ENCODE results near the gene SNRNP70.
"Not testable (repeated sequence)": the region's sequence is repeated elsewhere in the genome, so short reads cannot be mapped to it uniquely, and the experiment has no call there.

SNRNP70 gene

GRCh38 chr19:49116544-49116943, 31.3 kb downstream of the SNRNP70 start:
- Histone ChIP-seq H3K36me3 (ENCODE audit: control insufficient read depth, insufficient read depth, low read length) (no peaks in the 10 kb centered on the region), H3K4me3 (ENCODE audit: low read depth, low read length) (no peak overlapping the region), H3K9me3 (ENCODE audit: control insufficient read depth, insufficient read depth, low read depth, low read length) (no peaks in the 10 kb centered on the region), H3K9ac (ENCODE audit: low read length) (no peak overlapping the region), H3K27ac (ENCODE audit: low read depth, low read length) (no peak overlapping the region), H3K4me1 (ENCODE audit: control insufficient read depth, insufficient read depth, low read length) (peaks cover 24% of the 10 kb centered on the region; the same call in 1 of the 2 replicates), H3K27me3 (ENCODE audit: control insufficient read depth, insufficient read depth, low read length) (peaks cover 26% of the 10 kb centered on the region)

- Histone ChIP-seq H3K4me1 (ENCODE audit: control insufficient read depth, insufficient read depth, low read length) (peaks cover 24% of the 10 kb centered on the region; the same call in 1 of the 2 replicates), H3K27ac (ENCODE audit: low read depth, low read length) (peak overlapping the region; percentile 93; the same call in 1 of the 2 replicates), H3K36me3 (ENCODE audit: control insufficient read depth, insufficient read depth, low read length) (no peaks in the 10 kb centered on the region), H3K9me3 (ENCODE audit: control insufficient read depth, insufficient read depth, low read depth, low read length) (no peaks in the 10 kb centered on the region), H3K4me3 (ENCODE audit: low read depth, low read length) (peak overlapping the region; percentile 78), H3K27me3 (ENCODE audit: control insufficient read depth, insufficient read depth, low read length) (peaks cover 32% of the 10 kb centered on the region), H3K9ac (ENCODE audit: low read length) (peak overlapping the region; percentile 85)
Measured at GRCh38 chr19:49117677-49118564, 32.7 kb downstream of the SNRNP70 start.

- peak within 1 kb of the TSS; percentile 93 for H3K27ac ChIP-seq (ENCODE audit: low read depth, low read length)
- peaks cover 32% of the 10 kb centered on the region for H3K27me3 ChIP-seq (ENCODE audit: control insufficient read depth, insufficient read depth, low read length)
- peak within 1 kb of the TSS; percentile 85 for H3K9ac ChIP-seq (ENCODE audit: low read length)
Measured at GRCh38 chr19:49118565-49119410, 33.5 kb downstream of the SNRNP70 start, which contains the start of gene C19orf73. C19orf73 (minus strand) TSS chr19:49119143; CDS start chr19:49119022, 121 bp downstream.

GRCh38 chr19:49119411-49120324, 34.4 kb downstream of the SNRNP70 start, which contains the start of gene PPFIA3:
PPFIA3 (plus strand) TSS chr19:49119544; CDS start chr19:49127874, 8,330 bp downstream.
- peak within 1 kb of the TSS; percentile 78 for H3K4me3 ChIP-seq (ENCODE audit: low read depth, low read length)
- H3K4me1 ChIP-seq (ENCODE audit: control insufficient read depth, insufficient read depth, low read length), result peaks cover 20% of the 10 kb centered on the region; the same call in 1 of the 2 replicates
- H3K9ac ChIP-seq (ENCODE audit: low read length), result peak within 1 kb of the TSS; percentile 85
- H3K36me3 ChIP-seq (ENCODE audit: control insufficient read depth, insufficient read depth, low read length), result no peaks in the 10 kb centered on the region
- H3K27me3 ChIP-seq (ENCODE audit: control insufficient read depth, insufficient read depth, low read length), result peaks cover 32% of the 10 kb centered on the region
- peak within 1 kb of the TSS; percentile 93 for H3K27ac ChIP-seq (ENCODE audit: low read depth, low read length)
- no peaks in the 10 kb centered on the region for H3K9me3 ChIP-seq (ENCODE audit: control insufficient read depth, insufficient read depth, low read depth, low read length)

More at GRCh38 chr19:49118565-49119410, 33.5 kb downstream of the SNRNP70 start, which contains the start of gene C19orf73:
- Histone ChIP-seq H3K4me1 (ENCODE audit: control insufficient read depth, insufficient read depth, low read length) (peaks cover 23% of the 10 kb centered on the region; the same call in 1 of the 2 replicates), H3K36me3 (ENCODE audit: control insufficient read depth, insufficient read depth, low read length) (no peaks in the 10 kb centered on the region), H3K4me3 (ENCODE audit: low read depth, low read length) (peak within 1 kb of the TSS; percentile 78), H3K9me3 (ENCODE audit: control insufficient read depth, insufficient read depth, low read depth, low read length) (no peaks in the 10 kb centered on the region)

- Histone ChIP-seq H3K36me3 (ENCODE audit: control insufficient read depth, insufficient read depth, low read length) (no peaks in the 10 kb centered on the region), H3K27ac (ENCODE audit: low read depth, low read length) (no peak overlapping the region), H3K9me3 (ENCODE audit: control insufficient read depth, insufficient read depth, low read depth, low read length) (no peaks in the 10 kb centered on the region), H3K9ac (ENCODE audit: low read length) (no peak overlapping the region), H3K4me3 (ENCODE audit: low read depth, low read length) (peak overlapping the region; percentile 64), H3K4me1 (ENCODE audit: control insufficient read depth, insufficient read depth, low read length) (peaks cover 17% of the 10 kb centered on the region; the same call in 1 of the 2 replicates), H3K27me3 (ENCODE audit: control insufficient read depth, insufficient read depth, low read length) (peaks cover 29% of the 10 kb centered on the region)
Measured at GRCh38 chr19:49120325-49120683, 35.1 kb downstream of the SNRNP70 start.

- H3K9me3 ChIP-seq (ENCODE audit: control insufficient read depth, insufficient read depth, low read depth, low read length), result no peaks in the 10 kb centered on the region
- no peak overlapping the region for H3K4me3 ChIP-seq (ENCODE audit: low read depth, low read length)
- no peak overlapping the region for H3K9ac ChIP-seq (ENCODE audit: low read length)
- no peaks in the 10 kb centered on the region for H3K36me3 ChIP-seq (ENCODE audit: control insufficient read depth, insufficient read depth, low read length)
- peaks cover 19% of the 10 kb centered on the region; the same call in 1 of the 2 replicates for H3K4me1 ChIP-seq (ENCODE audit: control insufficient read depth, insufficient read depth, low read length)
- H3K27me3 ChIP-seq (ENCODE audit: control insufficient read depth, insufficient read depth, low read length), result peaks cover 26% of the 10 kb centered on the region
- H3K27ac ChIP-seq (ENCODE audit: low read depth, low read length), result no peak overlapping the region
Measured at GRCh38 chr19:49120868-49121267, 35.6 kb downstream of the SNRNP70 start.

GRCh38 chr19:49121841-49122240, 36.6 kb downstream of the SNRNP70 start:
- peaks cover 26% of the 10 kb centered on the region for H3K27me3 ChIP-seq (ENCODE audit: control insufficient read depth, insufficient read depth, low read length)
- H3K9me3 ChIP-seq (ENCODE audit: control insufficient read depth, insufficient read depth, low read depth, low read length); H3K27ac ChIP-seq (ENCODE audit: low read depth, low read length); H3K9ac ChIP-seq (ENCODE audit: low read length); H3K36me3 ChIP-seq (ENCODE audit: control insufficient read depth, insufficient read depth, low read length); H3K4me3 ChIP-seq (ENCODE audit: low read depth, low read length): not testable (repeated sequence)
- H3K4me1 ChIP-seq (ENCODE audit: control insufficient read depth, insufficient read depth, low read length), result peaks cover 19% of the 10 kb centered on the region; the same call in 1 of the 2 replicates

GRCh38 chr19:49123285-49123684, 38.0 kb downstream of the SNRNP70 start:
- not testable (repeated sequence) for H3K36me3 ChIP-seq (ENCODE audit: control insufficient read depth, insufficient read depth, low read length); H3K27ac ChIP-seq (ENCODE audit: low read depth, low read length); H3K9ac ChIP-seq (ENCODE audit: low read length); H3K4me3 ChIP-seq (ENCODE audit: low read depth, low read length); H3K9me3 ChIP-seq (ENCODE audit: control insufficient read depth, insufficient read depth, low read depth, low read length)
- peaks cover 14% of the 10 kb centered on the region; the same call in 1 of the 2 replicates for H3K4me1 ChIP-seq (ENCODE audit: control insufficient read depth, insufficient read depth, low read length)
- H3K27me3 ChIP-seq (ENCODE audit: control insufficient read depth, insufficient read depth, low read length), result peaks cover 26% of the 10 kb centered on the region

- Histone ChIP-seq H3K27ac (ENCODE audit: low read depth, low read length) (no peak overlapping the region), H3K36me3 (ENCODE audit: control insufficient read depth, insufficient read depth, low read length) (no peaks in the 10 kb centered on the region), H3K27me3 (ENCODE audit: control insufficient read depth, insufficient read depth, low read length) (peaks cover 18% of the 10 kb centered on the region), H3K4me1 (ENCODE audit: control insufficient read depth, insufficient read depth, low read length) (peaks cover 23% of the 10 kb centered on the region), H3K9ac (ENCODE audit: low read length) (no peak overlapping the region), H3K9me3 (ENCODE audit: control insufficient read depth, insufficient read depth, low read depth, low read length) (no peaks in the 10 kb centered on the region), H3K4me3 (ENCODE audit: low read depth, low read length) (peak overlapping the region; percentile 48; the same call in 1 of the 2 replicates)
Measured at GRCh38 chr19:49125025-49125731, 39.9 kb downstream of the SNRNP70 start.

All from HUES6 (cell line).